ENCODE data around the gene PRKACG.

- TF ChIP-seq CTCF (conservative IDR thresholded peaks at IDR 0.05 in 1 of 2, IDR thresholded peaks at IDR 0.05 in 1 of 2; ENCODE audit: extremely low read depth in 1 of 2, insufficient read depth in 1 of 2, low read depth in 1 of 2, low read length in 2 of 2) (no peak), EZH2 (IDR thresholded peaks at IDR 0.05; ENCODE audit: borderline replicate concordance, low read length) (no peak)
These were observed 35.4 kb downstream of the PRKACG start for GRCh38 chr9:68978501-68978900.
